ENCODE data around the gene REXO1.

REXO1 gene

GRCh38 chr19:1849886-1850398, 1.7 kb upstream of the REXO1 start:
- no peak for TF ChIP-seq CTCF (IDR thresholded peaks at IDR 0.05; ENCODE audit: low read depth, low read length, missing control alignments)

DNA sequence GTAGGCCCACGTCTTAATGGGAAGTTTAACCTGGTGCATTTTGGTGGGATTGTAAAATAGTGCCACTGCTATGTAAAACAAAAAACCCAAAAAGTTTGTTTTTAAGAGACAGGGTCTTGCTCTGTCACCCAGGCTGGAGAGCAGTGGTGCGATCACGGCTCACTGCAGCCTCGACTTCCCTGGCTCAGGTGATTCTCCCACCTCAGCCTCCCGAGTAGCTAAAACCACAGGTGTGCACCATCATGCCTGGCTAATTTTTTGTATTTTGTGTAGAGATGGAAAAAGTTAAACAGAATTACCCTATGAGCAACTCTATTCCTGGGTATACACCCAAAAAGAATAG, 820 bp upstream of the REXO1 start:
- no peak for DNase-seq (ENCODE audit: extremely low read depth, low read depth)
- H3K4me3 ChIP-seq (replicated peaks; ENCODE audit: low read depth, low read length): no peak overlapping the region
- TF ChIP-seq CTCF (IDR thresholded peaks at IDR 0.05; ENCODE audit: low read depth, low read length, missing control alignments): no peak

More at GRCh38 chr19:1849886-1850398, 1.7 kb upstream of the REXO1 start:
- DNase-seq (ENCODE audit: extremely low read depth, low read depth): no peak
- H3K4me3 ChIP-seq (replicated peaks; ENCODE audit: low read depth, low read length): no peak overlapping the region

GRCh38 chr19:1847684-1848398, 442 bp downstream of the REXO1 start:
- TF ChIP-seq CTCF (IDR thresholded peaks at IDR 0.05; ENCODE audit: low read depth, low read length, missing control alignments): no peak
- DNase-seq (ENCODE audit: extremely low read depth, low read depth): no peak
- peak overlapping the region; percentile 89 for H3K4me3 ChIP-seq (replicated peaks; ENCODE audit: low read depth, low read length)

DNA sequence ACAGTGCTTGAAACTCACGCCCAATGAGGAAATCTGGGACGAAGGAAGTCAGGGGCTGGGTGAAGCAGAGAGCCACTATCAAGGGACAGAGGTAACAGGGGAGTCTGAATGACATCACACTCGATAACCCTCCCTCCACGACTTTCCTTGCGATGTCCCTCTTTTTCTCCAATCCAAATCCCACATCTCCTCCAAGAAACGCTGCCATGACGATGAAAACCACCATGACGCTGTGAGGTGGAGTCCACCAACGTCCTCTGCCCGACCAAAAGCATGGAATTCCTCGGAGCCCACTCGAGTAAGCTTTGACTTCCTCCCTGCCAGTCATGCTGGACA, 967 bp downstream of the REXO1 start:
- no peak for TF ChIP-seq CTCF (IDR thresholded peaks at IDR 0.05; ENCODE audit: low read depth, low read length, missing control alignments)
- no peak for DNase-seq (ENCODE audit: extremely low read depth, low read depth)
- H3K4me3 ChIP-seq (replicated peaks; ENCODE audit: low read depth, low read length): peak overlapping the region; percentile 89

DNA sequence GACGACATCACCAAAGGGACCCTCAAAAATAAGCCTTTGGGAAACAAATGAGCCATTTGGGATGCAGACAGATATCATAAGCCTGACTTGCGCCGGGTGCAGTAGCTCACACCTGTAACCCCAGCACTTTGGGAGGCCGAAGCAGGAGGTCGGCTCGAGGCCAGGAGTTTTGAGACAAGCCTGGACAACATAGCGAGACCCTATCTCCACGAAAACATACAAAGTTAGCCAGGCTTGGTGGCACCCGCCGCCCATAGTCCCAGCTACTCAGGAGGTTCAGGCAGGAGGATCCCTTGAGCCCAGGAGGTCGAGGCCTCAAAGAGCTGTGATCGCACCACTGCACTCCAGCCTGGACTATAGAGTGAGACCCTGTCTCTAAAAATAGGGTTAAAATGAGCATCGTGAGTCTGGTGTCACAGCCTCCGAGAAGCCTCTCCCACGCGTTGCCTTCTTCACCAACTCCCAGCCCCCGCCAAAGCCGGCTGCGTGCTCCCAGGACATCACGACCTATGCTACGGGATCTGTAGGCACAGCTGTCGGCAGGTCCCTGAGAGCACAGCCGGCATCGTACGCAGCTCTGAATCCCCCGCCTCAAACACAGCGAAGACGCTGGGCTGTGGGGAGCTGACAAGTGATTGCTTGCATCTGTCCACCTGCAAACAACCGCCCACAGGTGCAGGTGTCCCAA, 1.6 kb downstream of the REXO1 start:
- no peak for DNase-seq (ENCODE audit: extremely low read depth, low read depth)
- TF ChIP-seq CTCF (IDR thresholded peaks at IDR 0.05; ENCODE audit: low read depth, low read length, missing control alignments): no peak
- H3K4me3 ChIP-seq (replicated peaks; ENCODE audit: low read depth, low read length): peak overlapping the region; percentile 89

DNA sequence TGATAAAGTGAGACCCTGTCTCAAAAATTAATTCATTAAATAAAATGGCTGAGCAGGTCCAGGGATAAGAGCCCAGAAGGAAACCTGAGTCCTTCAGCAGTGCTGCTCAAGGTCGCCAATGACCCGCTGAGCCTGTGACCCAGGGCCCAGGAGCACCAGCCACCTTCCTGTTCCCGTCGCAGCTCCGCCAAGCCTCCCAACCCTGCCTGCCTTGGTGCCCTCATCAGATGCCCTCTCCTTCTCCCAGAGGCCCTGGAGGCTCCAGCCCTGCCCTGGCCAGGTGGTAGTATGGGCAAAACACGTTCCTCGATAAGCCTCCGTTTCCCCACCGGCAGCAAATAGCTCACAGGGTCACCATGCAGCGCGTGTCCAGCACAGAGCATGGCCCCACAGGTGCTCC, 2.6 kb downstream of the REXO1 start:
- TF ChIP-seq CTCF (IDR thresholded peaks at IDR 0.05; ENCODE audit: low read depth, low read length, missing control alignments): no peak
- no peak for DNase-seq (ENCODE audit: extremely low read depth, low read depth)
- no peak overlapping the region for H3K4me3 ChIP-seq (replicated peaks; ENCODE audit: low read depth, low read length)

Data from HFF-Myc (cell line).